GM18502 (cell line): ENCODE measurements around the gene TMED10.
"Not testable (repeated sequence)": the region's sequence is repeated elsewhere in the genome, so short reads cannot be mapped to it uniquely, and the experiment has no call there.

ENCODE experiments used
- ATAC-seq: cut with Tn5 transposase; IDR thresholded peaks from one replicate; pipeline ENCODE4 v1.9.1; 2021; ENCODE audit warnings: mild to moderate bottlenecking; ENCODE audit not compliant: unreplicated experiment, poor library complexity

TMED10 gene

GRCh38 chr14:75196064-75196463 is 19.7 kb upstream of the TMED10 start:
- ATAC-seq: no peak

- no peak for ATAC-seq
Observed at GRCh38 chr14:75191100-75191499, 14.7 kb upstream of the TMED10 start.

DNA sequence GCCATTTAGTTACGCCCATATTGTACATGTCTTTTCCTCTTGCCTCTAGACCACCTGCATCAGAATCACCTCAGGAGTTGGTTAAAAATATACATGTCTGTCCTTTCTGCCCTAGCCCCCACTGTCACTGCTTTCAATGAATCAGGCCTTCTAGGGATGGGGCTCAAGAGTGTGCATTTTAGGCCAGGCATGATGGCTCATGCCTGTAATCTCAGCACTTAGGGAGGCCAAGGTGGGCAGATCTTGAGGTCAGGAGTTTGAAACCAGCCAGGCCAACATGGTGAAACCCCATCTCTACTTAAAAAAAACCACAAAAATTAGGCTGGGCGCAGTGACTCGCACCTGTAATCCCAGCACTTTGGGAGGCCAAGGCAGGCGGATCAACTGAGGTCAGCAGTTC is 13.6 kb upstream of the TMED10 start:
- no peak for ATAC-seq

- ATAC-seq: peak; percentile 50
Observed at GRCh38 chr14:75188520-75189268, 12.3 kb upstream of the TMED10 start.

- no peak for ATAC-seq
Observed at GRCh38 chr14:75188086-75188485, 11.7 kb upstream of the TMED10 start.

- ATAC-seq: no peak
Observed at GRCh38 chr14:75186953-75187352, 10.5 kb upstream of the TMED10 start.

GRCh38 chr14:75185251-75186040 is 9.0 kb upstream of the TMED10 start:
- ATAC-seq: no peak

GRCh38 chr14:75184492-75184891 is 8.1 kb upstream of the TMED10 start:
- peak; percentile 73 for ATAC-seq

DNA sequence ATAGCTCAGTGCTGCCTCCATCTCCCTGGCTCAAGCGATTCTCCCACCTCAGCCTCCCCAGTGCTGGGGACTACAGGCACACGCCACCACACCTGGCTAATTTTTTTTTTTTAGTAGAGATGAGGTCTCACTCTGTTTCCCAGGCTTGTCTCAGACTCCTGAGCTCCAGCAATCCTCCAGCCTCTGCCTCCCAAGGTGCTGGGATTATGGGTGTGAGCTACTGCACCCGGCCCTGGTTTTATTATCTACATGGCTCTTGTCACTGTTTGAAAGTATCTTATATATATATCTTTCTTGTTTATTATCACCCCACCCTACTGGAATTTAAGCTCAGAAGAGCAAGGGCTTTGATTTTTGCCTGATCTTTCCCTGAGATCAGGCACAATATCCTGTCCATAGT is 7.6 kb upstream of the TMED10 start:
- ATAC-seq: no peak

- ATAC-seq: no peak
Observed at GRCh38 chr14:75183225-75183624, 6.8 kb upstream of the TMED10 start.

DNA sequence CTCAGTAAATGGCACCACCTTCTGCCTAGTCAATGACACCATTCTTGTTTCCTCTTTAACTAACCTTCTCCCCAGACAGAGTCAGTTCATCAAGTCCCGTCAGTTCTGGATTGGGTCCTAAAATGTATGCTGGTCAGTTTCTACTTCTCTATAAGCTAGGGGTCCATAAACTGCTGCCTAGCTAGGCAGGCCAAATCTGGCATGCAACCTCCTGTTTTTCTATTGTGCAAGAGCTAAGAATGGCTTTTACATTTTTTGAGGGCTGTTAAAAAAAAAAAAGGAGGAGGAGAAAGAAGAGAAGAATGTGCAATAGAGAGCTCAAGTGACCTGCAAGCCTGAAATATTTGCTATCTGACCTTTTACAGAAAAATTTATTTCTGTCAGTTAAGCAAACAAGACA is 6.4 kb upstream of the TMED10 start:
- ATAC-seq: no peak

DNA sequence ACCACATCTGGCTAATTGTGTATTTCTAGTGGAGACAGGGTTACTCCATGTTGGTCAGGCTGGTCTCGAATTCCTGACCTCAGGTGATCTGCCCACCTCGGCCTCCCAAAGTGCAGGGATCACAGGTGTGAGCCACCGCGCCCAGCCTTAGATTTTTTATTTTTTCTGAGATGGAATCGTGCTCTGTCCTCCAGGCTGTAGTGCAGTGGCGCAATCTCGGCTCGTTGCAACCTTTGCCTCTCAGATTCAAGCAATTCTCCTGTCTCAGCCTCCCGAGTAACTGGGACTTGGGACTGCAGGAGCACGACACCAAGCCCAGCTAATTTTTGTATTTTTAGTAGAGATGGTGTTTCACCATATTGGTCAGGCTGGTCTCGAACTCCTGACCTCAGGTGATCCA is 5.8 kb upstream of the TMED10 start:
- not testable (repeated sequence) for ATAC-seq

DNA sequence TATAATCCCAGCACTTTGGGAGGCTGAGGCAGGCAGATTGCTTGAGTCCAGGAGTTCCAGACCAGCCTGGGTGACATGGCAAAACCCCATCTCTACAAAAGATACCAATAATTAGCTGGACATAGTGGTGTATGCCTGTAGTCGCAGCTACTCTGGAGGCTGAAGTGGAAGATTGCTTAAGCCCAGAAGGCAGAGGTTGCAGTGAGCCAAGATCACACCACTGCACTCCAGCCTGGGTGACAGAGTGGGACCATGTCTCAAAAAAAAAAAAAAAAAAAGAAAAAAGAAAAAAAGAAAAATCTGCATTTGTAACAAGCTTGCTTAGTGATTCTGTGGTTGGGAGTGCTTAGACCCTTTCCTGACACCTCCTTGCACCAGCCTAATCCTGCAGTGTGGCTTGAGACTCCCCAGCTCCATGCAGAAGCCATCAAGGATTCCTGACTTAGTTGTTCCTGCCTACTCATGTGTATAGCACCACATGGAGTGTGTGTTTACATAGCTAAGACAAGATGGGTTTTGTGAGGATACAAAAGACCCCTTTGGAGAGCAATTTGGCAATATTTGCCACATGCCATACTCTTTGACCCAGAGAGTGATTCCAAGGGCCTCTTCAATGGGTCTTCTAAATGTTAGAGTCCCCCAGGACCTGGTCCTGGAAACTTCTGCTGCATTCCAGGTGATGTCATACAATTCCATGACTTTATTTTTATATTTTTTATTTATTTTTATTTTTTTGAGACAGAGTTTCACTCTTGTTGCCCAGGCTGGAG is 5.1 kb upstream of the TMED10 start:
- ATAC-seq: no peak

- peak; percentile 21 for ATAC-seq
Observed at GRCh38 chr14:75175677-75176141, 703 bp downstream of the TMED10 start.

DNA sequence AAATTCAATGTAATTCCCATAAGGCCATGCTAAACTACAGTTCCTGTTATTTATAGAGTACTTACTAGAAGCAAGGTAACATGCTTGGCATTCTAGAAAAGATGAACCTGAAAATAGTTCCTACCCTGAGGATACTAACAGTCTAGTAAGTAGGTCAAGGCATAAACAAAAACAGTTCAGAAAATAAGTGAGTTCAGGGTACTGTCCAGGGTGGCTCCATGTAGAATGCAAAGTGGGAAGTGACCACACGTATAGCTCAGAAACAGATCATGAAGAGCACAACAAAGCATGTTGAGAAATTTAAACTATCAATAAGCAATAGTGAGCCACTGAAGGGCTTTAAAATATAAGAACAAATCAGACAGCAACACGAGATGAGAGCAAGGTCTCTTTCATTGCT is 2.3 kb downstream of the TMED10 start:
- ATAC-seq: no peak

- no peak for ATAC-seq
Observed at GRCh38 chr14:75170772-75171171, 5.6 kb downstream of the TMED10 start.

DNA sequence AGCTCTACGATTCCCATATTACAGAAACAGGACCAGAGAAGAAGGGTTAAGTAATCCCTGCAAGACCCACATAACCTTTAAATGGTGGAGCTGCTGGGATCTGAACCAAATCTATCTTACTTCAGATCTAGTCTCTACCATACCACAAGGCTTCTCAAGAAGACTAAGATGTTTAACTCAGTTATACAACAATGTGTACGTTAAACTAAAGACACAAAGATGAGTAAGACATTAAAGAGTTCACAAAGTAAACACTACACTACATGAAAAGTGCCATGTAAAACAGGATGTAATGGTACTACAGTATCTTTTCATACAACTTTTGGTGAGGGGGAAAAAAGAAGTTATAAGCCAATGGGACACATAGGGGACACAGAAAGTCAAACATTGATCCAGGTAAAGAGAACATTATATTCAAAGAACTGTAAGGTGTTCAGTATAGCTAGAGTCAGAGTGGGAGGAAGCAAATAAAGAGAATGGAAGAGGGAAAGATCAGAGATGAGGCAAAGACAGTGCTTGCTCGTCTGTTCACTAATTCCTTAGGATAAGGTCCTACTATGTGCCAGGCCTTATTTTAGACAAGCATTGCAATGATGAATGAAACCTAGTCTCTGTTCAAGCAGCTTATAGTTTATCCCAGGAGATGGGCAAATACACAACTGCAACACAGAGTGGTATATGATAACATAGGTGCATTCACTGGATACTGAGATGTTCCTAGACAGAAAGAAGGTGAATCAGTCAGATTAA is 7.7 kb downstream of the TMED10 start:
- ATAC-seq: no peak

DNA sequence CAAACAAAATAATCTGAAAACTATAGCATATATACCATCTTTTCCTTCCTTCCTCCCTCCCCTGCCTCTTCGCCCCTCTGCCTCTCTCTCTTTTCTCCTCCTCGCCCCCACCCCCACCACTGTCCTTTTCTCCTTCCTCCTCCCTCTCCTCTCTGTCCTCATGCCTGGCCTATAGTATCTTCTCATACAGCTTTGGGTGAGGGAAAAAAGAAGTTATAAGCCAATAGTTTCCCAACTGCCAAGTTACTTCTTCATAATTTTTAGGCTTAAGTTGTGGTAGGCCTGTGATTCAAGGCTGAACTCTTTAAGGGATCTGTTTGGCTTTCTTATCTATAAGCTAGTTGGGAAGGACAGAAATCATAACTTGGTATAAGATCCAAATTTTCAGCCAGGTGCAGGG is 9.1 kb downstream of the TMED10 start:
- ATAC-seq: no peak

DNA sequence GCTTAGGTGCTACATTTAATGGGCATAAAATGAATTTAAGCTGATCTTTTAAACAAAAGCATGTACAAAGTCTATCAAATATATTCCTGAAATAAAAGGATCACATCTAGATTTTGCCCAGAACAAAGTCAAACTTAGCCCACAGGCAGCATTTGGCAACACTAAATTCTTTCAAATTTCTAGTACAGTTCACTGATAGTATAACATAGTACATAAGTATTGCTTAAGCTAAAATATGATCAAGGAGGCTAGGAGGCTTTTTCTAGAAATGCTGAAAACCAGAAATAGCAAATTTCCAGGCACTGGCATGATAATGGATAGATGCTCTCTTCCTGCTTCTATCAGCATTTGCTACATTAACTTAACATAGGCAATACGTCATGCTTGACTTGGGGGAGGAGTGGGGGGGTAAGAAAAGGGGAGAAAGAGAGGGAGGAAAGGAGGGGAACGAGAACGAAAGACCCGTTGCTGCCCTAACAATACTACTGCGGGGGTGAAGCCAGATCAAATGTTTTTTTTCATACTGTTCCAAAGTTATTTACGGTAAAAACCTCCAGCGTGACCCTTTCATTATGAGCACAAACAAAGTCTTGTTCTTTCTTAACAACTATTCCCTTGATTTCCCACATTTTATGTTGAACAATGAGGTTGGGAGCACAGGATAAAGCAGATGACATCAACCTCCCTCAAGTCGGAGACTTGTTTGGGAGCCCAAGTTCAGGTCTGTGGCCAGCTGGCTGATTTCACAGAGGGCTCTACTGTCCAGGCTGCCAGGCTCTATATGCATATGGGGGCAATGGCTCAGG is 10.6 kb downstream of the TMED10 start:
- ATAC-seq: no peak
